OCI-LY7 (cell line): ENCODE measurements around the gene CLPSL2.

Source experiments
- CTCF ChIP-seq: fragments of 200-600 bp; sonication (generic); conservative IDR thresholded peaks from 2 replicates; pipeline ENCODE4 v1.5.1; 2014; ENCODE audit warnings: mild to moderate bottlenecking, antibody characterized with exemption, low read length, moderate library complexity, mixed read lengths
- EZH2phosphoT487 ChIP-seq: fragments of 200-600 bp; sonication (generic); IDR thresholded peaks from 2 replicates; pipeline ENCODE4 v1.6.1; 2018; ENCODE audit warnings: low read depth, borderline replicate concordance, mild to moderate bottlenecking, mixed run types, antibody characterized with exemption, low read length, moderate library complexity, mixed read lengths

DNA sequence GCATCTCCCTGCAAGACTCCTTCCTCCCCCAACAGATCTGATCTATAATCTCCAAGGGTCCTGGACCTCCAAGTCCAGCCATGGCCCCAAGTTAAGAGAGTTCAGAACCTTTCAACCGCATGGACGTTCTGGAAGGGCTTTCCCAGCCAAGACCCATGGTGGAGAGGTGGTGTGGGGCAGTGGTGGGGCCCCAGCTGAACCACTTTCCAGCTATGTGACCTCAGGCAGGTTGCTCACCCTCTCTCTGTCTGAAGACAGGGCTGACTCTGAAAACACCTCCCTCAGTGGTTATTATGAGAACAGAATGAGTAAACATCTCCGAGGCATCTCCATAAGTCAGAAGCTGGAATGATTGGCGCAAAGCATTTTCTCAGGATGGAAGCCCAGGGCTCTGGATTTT lies 19.8 kb downstream of the CLPSL2 start:
- TF ChIP-seq CTCF (no peak), EZH2phosphoT487 (no peak)
